ENCODE results near the gene ATG5. TPM values are rescaled to one million over a fixed set of nuclear protein-coding genes. Genes with fewer than 3 reads are reported as not detected.

ATG5 gene
- total RNA-seq, 2 donors from 2014 or later, result 32.1 to 38.4 TPM

DNA sequence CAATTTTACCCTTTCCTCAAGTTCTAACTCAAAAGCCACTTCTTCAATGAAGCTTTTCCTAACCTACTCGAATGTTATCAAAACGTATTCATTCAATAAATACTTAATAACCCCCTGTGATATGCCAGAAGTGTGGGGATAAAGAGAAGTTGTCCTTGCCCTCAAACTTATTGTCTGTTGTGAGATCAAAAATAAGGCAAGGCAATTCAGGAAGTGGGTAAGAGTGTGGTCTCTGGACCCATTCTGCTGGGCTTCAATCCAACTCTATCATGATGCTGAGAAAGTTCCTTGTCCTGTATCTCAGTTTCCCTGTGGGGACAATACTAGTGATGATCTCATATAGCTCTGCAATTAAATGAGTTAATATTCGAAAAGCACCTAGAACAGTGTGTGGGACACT, 146.7 kb downstream of the ATG5 start:
- H3K36me3 Mint-ChIP-seq (ENCODE audit: insufficient read depth in 2 of 2), result peaks cover 2% of the 10 kb centered on the region in 2 donors
- DNase-seq (no peak), ATAC-seq (replicated peaks in 1 of 2) (no peak)
- H3K27ac Mint-ChIP-seq, result peak overlapping the region; percentile 18
- H3K9me3 Mint-ChIP-seq, result peaks cover 0 to 2% of the 10 kb centered on the region in 2 donors
- H3K27me3 Mint-ChIP-seq (ENCODE audit: low read depth), result peaks cover 5% of the 10 kb centered on the region
- no peak overlapping the region for H3K4me3 Mint-ChIP-seq
- peaks cover 23% of the 10 kb centered on the region for H3K4me1 Mint-ChIP-seq (ENCODE audit: low read depth)

DNA sequence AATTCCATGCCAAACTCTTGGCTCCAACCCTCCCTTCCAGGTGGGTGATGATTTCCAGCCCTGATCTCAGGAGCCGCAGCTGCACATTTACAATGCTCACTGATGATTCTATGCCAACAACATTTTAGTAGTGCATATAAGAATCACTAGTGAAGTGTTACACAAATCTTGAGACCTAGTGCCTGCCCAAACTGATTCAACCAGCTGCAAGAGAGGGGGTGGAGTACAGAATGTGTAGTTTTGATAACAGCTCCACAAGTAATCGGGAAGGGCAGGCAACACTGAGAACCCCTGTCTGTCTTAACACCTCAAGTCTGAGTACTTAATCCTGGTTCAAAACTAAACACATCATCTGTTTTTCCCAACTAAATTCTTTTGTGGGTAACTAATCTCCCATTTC, 147.8 kb downstream of the ATG5 start:
- Mint-ChIP-seq H3K27me3 (ENCODE audit: low read depth) (peaks cover 5% of the 10 kb centered on the region), H3K36me3 (ENCODE audit: insufficient read depth in 2 of 2) (peaks cover 2% of the 10 kb centered on the region in 2 donors), H3K4me1 (ENCODE audit: low read depth) (peaks cover 20% of the 10 kb centered on the region), H3K9me3 (peaks cover 0 to 2% of the 10 kb centered on the region in 2 donors), H3K4me3 (no peak overlapping the region), H3K27ac (no peak overlapping the region)
- DNase-seq, result no peak
- no peak for ATAC-seq (replicated peaks in 1 of 2)

DNA sequence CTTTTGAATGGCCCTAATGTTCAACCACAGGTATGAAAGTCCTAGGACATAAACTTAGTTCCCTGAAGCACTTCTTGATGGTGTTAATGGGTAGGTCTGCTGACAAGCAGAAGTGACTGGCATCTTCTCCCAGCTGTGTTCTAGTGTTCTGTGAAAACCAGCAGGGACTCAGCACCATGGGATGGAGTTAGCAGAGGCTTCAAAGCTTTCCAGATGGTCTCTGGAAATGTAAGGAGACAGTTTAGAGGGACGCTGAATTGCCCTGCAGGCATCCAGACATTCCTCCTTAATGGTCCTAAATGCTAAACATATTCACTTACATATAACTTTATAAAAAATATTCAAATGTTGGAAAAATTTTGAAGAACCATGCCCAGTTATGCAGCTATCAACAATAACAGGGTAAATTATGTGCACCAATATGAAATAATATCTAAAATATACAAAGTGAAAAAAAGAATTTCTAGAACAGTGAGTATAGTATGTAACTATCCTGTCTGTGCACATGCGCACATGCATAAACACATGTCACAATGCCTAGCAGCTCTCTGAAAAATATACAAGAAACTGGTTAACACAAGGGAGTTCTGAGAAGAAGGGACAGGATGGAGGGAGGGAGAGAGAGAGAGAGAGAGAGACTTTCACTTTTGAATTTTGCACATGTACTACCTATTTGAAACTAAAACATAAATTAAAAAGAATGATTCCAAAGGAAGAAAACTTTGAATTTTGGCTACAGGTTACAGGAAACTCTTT, 152.3 kb downstream of the ATG5 start:
- ATAC-seq (replicated peaks in 1 of 2) (no peak), DNase-seq (no peak)
- no peak overlapping the region for H3K4me3 Mint-ChIP-seq
- no peak overlapping the region for H3K27ac Mint-ChIP-seq
- H3K9me3 Mint-ChIP-seq, result peaks cover 0 to 3% of the 10 kb centered on the region in 2 donors
- H3K27me3 Mint-ChIP-seq (ENCODE audit: low read depth), result no peaks in the 10 kb centered on the region
- peaks cover 2 to 7% of the 10 kb centered on the region in 2 donors for H3K36me3 Mint-ChIP-seq (ENCODE audit: insufficient read depth in 2 of 2)
- peaks cover 33% of the 10 kb centered on the region for H3K4me1 Mint-ChIP-seq (ENCODE audit: low read depth)

DNA sequence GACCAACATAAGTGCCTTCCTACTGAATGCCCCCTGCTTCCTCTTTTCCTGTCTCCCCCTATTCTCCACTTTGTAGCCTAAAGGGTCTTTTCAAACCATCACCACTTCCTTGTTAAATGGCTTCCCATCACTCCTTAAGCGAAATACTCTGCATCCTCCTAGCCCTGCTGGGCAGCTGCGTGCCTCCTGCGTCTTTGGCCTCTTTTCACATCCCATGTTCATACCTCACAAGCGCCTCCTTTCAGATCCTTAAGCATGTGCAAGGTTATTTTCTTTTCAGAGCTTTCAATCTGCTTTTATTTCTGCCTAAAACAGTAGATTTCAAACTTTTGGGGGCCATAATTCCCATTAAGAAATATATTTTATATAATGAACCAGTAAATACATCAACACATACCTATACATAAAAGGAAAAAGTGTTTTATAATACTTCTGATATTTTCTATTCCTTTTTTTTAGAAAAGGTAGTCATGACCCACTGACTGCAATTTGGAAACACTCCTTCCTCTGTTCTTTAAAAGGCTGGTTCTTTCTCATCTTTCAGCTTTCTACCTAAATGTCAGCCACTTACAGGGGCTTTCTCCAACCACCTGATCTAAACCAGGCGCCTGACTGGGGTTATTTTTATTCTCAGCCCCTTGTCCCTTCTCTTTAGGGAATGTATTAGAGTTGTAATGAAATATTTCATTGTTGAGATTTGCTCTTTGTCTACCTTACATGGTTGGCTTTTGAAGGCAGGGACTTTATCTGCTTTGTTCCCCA, 155.3 kb downstream of the ATG5 start:
- H3K27me3 Mint-ChIP-seq (ENCODE audit: low read depth), result no peaks in the 10 kb centered on the region
- no peak overlapping the region for H3K27ac Mint-ChIP-seq
- H3K36me3 Mint-ChIP-seq (ENCODE audit: insufficient read depth in 2 of 2), result peaks cover 0 to 5% of the 10 kb centered on the region in 2 donors
- peaks cover 63% of the 10 kb centered on the region for H3K4me1 Mint-ChIP-seq (ENCODE audit: low read depth)
- ATAC-seq (replicated peaks in 1 of 2) (no peak), DNase-seq (no peak)
- no peak overlapping the region for H3K4me3 Mint-ChIP-seq
- peaks cover 0 to 2% of the 10 kb centered on the region in 2 donors for H3K9me3 Mint-ChIP-seq

DNA sequence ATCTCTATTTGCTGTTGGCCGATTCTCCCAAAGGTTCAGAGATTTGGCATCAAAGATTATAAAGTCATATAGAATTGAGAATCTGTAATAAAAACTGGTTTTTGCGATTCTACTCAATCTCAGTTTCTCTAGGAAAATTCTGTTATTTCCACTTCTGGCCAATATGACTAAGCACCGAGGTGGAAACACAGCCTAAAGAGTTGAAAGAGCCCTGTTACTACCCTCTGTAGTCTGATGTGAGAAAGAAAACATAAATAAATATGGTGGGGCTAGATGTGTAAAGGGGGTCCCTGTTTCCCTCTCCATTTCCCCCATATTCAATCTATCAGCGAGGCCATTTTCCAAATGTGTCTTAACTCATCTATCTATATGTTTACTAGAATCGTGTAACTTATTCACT, 156.0 kb downstream of the ATG5 start:
- peaks cover 70% of the 10 kb centered on the region for H3K4me1 Mint-ChIP-seq (ENCODE audit: low read depth)
- peak overlapping the region; percentile 36 for H3K27ac Mint-ChIP-seq
- no peaks in the 10 kb centered on the region for H3K27me3 Mint-ChIP-seq (ENCODE audit: low read depth)
- H3K4me3 Mint-ChIP-seq, result peak overlapping the region in 1 of 2 donors; percentile 47
- DNase-seq (no peak), ATAC-seq (replicated peaks in 1 of 2) (no peak)
- H3K36me3 Mint-ChIP-seq (ENCODE audit: insufficient read depth in 2 of 2), result peaks cover 1 to 6% of the 10 kb centered on the region in 2 donors
- H3K9me3 Mint-ChIP-seq, result peaks cover under 1 to 3% of the 10 kb centered on the region in 2 donors

DNA sequence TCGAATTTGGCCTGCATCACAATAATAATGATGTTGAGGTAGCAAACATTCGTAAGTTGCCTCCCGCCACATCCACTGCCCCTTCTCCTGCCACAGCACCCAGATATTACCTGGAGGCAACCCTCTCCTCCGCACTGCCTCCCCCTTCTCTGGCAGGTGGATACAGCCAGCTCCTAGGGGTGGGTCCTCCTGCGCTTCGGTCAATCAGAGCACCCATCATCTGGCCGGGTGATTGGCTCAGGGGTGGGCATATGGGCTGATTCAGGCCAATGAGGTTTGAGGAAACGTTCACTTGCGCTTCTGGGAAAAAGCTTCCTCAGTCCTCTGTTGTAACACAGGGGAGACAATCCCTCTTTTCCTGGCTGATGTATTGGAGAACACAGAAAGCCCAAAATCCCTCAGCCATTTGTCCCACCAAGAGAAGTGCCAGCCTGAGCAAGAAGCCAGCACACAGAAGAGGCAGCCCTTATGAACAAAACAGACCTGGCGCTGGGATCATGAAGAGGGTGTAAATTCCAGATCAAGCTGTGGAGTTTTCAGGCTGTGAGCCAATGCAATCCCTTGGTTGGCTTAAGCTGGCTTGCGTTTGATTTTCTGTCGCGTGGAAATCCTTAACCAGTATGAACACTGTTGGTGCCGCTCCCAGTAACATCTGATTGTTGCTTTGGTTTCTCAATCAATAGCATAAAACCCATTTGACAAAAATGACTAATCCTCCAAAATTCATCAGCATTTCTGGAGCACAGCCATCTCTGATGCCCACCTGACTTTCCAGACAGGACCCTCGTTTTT, 157.3 kb downstream of the ATG5 start:
- Mint-ChIP-seq H3K27ac (no peak overlapping the region), H3K4me3 (no peak overlapping the region), H3K9me3 (peaks cover 2 to 3% of the 10 kb centered on the region in 2 donors), H3K36me3 (ENCODE audit: insufficient read depth in 2 of 2) (peaks cover 2 to 6% of the 10 kb centered on the region in 2 donors), H3K4me1 (ENCODE audit: low read depth) (peaks cover 77% of the 10 kb centered on the region), H3K27me3 (ENCODE audit: low read depth) (no peaks in the 10 kb centered on the region)
- ATAC-seq (replicated peaks in 1 of 2) (no peak), DNase-seq (no peak)

DNA sequence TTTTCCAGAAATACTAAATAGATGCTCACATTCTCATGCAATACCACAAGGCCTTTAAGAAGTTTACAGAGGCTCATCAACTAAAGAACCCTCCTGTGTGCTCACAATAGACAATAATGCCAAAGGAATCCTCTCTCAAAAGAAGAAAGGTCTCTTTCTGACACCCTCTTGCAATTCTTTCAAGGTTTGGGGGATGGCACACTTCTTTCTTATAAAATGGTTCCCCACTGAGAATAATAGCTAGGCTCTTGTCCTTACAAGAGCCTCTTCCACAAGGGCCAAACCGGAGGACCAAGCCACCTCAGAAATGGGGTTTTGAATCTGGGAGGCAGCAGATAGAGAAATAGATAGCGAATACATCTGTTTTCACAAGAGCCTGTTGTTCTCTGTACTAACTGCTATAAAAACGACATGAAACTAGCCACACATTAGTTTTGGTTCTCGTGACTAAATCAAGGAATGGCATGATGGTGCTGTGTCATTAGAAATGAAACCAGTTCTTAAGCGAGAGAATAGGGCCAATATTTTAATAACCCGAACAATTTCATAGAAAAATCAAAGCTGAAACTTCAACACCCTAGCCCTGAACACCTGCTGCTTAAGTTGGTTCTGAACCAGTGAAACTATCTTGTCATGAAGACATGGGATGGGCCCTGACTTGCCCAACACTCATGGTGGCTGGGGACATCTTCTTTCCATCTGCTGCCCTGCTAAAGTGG, 158.3 kb downstream of the ATG5 start:
- Mint-ChIP-seq H3K27me3 (ENCODE audit: low read depth) (no peaks in the 10 kb centered on the region), H3K9me3 (peaks cover 1 to 2% of the 10 kb centered on the region in 2 donors), H3K4me1 (ENCODE audit: low read depth) (peaks cover 79% of the 10 kb centered on the region), H3K36me3 (ENCODE audit: insufficient read depth in 2 of 2) (peaks cover 2 to 6% of the 10 kb centered on the region in 2 donors), H3K4me3 (peak overlapping the region; percentile 25 to 80), H3K27ac (peak overlapping the region; percentile 79)
- ATAC-seq (replicated peaks in 1 of 2), result no peak
- DNase-seq, result no peak

DNA sequence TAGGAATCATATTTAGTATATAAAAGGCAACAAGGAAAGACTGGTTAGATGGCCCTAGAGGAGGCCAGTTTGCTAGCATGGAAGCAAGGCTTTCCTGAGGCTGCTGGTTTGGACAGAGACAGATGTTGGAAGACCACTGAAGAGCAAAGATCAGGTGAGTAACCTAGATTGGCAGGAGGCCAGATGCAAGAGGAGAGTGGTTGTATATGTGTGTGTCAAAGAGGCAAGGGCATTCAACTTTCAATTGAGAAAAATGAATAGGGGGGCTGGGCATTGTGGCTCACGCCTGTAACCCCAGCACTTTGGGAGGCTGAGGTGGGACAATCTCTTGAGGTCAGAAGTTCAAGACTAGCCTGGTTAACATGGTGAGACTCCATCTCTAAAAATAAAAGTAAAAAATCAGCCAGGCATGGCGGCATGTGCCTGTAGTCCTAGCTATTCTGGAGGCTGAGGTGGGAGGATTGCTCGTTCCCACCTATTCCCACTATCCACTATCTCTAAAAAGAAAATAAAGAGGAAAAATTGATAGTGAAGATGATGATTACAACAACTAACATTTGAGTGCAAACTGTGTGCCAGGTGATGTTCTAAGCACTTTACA, 159.6 kb downstream of the ATG5 start:
- H3K4me1 Mint-ChIP-seq (ENCODE audit: low read depth), result peaks cover 79% of the 10 kb centered on the region
- ATAC-seq (replicated peaks in 1 of 2), result no peak
- DNase-seq, result peak in 1 of 2 donors; percentile 39
- peak overlapping the region; percentile 4 to 19 for H3K4me3 Mint-ChIP-seq
- peak overlapping the region; percentile 4 for H3K27ac Mint-ChIP-seq
- H3K9me3 Mint-ChIP-seq, result peaks cover 1 to 2% of the 10 kb centered on the region in 2 donors
- H3K27me3 Mint-ChIP-seq (ENCODE audit: low read depth), result no peaks in the 10 kb centered on the region
- H3K36me3 Mint-ChIP-seq (ENCODE audit: insufficient read depth in 2 of 2), result peaks cover 2 to 4% of the 10 kb centered on the region in 2 donors

DNA sequence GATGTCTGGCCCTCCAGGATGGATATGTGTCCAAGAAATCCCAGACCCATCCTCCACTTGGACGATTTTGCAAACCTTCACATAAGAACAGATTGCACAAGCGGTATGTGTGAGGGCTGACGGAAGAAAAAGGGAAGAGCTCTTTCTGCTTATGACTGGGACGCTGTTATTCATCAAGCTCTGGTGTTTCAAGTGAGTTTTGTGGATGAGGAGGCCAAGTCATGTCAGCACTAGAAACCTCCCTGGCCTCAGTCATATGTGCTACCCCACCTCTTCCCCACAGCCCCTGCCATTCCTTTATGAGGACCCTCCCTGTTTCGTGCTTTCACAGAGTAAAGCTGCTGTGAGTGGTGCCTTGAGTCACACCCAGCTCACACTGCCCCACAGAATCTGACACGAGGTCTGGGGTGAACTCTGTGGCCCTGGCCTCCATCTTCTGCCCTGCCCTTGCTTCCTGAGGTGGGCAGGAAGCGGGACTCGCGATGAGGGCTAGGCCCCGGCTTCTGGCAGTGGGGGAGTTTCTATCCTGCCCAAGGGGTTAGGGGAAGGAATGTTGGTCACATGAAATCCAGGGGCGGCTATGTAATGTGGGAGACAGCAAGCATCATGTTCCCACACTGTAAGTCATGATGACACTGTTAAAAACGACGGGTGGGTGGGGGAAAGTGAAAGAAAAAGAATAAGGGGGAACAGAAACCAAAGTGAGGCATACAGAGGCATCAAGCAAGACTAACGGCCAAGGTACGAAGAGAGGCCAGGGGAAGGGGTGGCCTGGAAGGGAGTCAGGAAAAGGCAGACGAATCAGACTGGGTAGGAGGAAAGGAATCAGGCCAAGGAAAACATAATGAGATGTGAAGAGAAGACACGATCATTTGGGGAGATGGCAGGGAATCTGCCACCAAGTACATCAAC, 161.3 kb downstream of the ATG5 start:
- H3K4me1 Mint-ChIP-seq (ENCODE audit: low read depth), result peaks cover 70% of the 10 kb centered on the region
- DNase-seq, result peak; percentile 84 to 90
- H3K27me3 Mint-ChIP-seq (ENCODE audit: low read depth), result peaks cover 8% of the 10 kb centered on the region
- peak overlapping the region; percentile 78 to 79 for H3K4me3 Mint-ChIP-seq
- peaks cover 1 to 2% of the 10 kb centered on the region in 2 donors for H3K9me3 Mint-ChIP-seq
- peak overlapping the region; percentile 83 for H3K27ac Mint-ChIP-seq
- H3K36me3 Mint-ChIP-seq (ENCODE audit: insufficient read depth in 2 of 2), result peaks cover 1 to 2% of the 10 kb centered on the region in 2 donors
- peak; percentile 95 for ATAC-seq (replicated peaks in 1 of 2)

DNA sequence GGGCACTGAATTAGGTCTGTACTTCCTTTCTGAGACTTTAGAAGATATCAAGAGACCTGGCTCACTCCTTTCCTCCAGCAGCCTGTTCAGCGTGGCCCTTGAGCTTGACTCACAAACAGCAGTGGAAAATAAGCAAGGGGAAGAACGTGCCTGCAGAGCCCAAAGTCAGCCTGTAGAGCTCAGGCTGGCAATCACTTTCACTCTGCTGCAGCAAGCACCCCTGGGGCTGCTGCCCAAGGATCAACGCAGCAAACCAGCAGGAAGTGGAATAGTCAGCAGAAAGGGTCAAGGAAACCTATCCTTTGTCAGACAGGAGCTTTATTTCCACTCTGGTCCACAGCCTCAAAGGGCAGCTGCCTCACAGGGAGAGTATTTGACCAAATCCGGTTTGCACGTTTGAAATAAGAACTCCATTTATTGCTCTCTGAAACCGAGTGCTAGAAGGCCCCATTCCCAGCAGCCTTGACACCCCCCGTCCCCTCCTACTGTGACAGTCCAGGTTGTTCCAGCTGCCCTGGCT, 162.1 kb downstream of the ATG5 start:
- H3K4me1 Mint-ChIP-seq (ENCODE audit: low read depth), result peaks cover 68% of the 10 kb centered on the region
- DNase-seq (peak; percentile 57 to 60), ATAC-seq (replicated peaks in 1 of 2) (peak; percentile 39 to 49)
- peaks cover 13% of the 10 kb centered on the region for H3K27me3 Mint-ChIP-seq (ENCODE audit: low read depth)
- H3K36me3 Mint-ChIP-seq (ENCODE audit: insufficient read depth in 2 of 2), result peaks cover 1 to 2% of the 10 kb centered on the region in 2 donors
- peak overlapping the region; percentile 78 to 79 for H3K4me3 Mint-ChIP-seq
- peak overlapping the region; percentile 83 for H3K27ac Mint-ChIP-seq
- H3K9me3 Mint-ChIP-seq, result peaks cover 1 to 2% of the 10 kb centered on the region in 2 donors

DNA sequence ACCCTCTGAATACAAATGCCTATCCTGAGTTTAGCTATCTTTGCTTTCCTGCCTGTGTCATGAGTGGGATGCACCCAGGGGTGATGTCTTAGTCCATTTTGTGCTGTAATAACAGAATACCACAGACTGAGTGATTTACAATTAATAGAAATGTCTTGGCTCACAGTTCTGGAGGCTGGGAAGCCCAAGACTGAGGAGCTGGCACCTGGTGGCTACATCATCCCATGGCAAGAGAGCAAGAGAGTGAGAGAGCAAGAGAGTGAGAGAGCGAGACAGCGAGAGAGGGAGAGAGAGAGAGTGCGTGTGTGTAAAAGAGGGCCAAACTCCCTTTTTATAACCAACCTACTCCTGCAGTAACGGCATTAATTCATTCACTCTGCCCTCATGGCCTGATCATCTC, 162.6 kb downstream of the ATG5 start:
- peaks cover 1 to 2% of the 10 kb centered on the region in 2 donors for H3K9me3 Mint-ChIP-seq
- H3K4me3 Mint-ChIP-seq, result peak overlapping the region; percentile 78 to 79
- peaks cover 64% of the 10 kb centered on the region for H3K4me1 Mint-ChIP-seq (ENCODE audit: low read depth)
- peaks cover 13% of the 10 kb centered on the region for H3K27me3 Mint-ChIP-seq (ENCODE audit: low read depth)
- DNase-seq (no peak), ATAC-seq (replicated peaks in 1 of 2) (no peak)
- H3K36me3 Mint-ChIP-seq (ENCODE audit: insufficient read depth in 2 of 2), result peaks cover 1 to 2% of the 10 kb centered on the region in 2 donors
- H3K27ac Mint-ChIP-seq, result no peak overlapping the region

Measured in activated T-cell treated with anti-CD3 and anti-CD28 coated beads, Interleukin-2, amount 50 U/mL, for 72 hours (primary cell).